GM12891 (cell line): ENCODE results near the gene HDAC1.

Experiments used
- DNase-seq: peaks from one replicate; pipeline ENCODE4 v3.0.0; 2011; ENCODE audit warnings: low spot score; ENCODE audit not compliant: insufficient read length
- FAIRE-seq: peaks from 2 replicates; lab custom pipeline; 2011; peaks lifted over from hg19 to GRCh38; lab: Jason Lieb, UNC
- PAX5 ChIP-seq: IDR thresholded peaks from 2 replicates; pipeline ENCODE4 v1.6.1; 2011; ENCODE audit warnings: low read length, moderate library complexity, mild to moderate bottlenecking; ENCODE audit not compliant: insufficient read depth, severe bottlenecking
- POLR2A ChIP-seq: IDR thresholded peaks from 2 replicates; pipeline ENCODE4 v1.6.1; 2011; ENCODE audit warnings: low read depth, low read length, control low read depth
- POLR2AphosphoS5 ChIP-seq: IDR thresholded peaks from 2 replicates; pipeline ENCODE4 v1.6.1; 2011; ENCODE audit warnings: low read depth, low read length, control low read depth
- POU2F2 ChIP-seq: IDR thresholded peaks from 2 replicates; pipeline ENCODE4 v1.6.1; 2011; ENCODE audit warnings: low read depth, mild to moderate bottlenecking, control low read depth, low read length, moderate library complexity
- SPI1 ChIP-seq: IDR thresholded peaks from 2 replicates; pipeline ENCODE4 v1.6.1; 2011; ENCODE audit warnings: low read depth, low read length, control low read depth
- TAF1 ChIP-seq: IDR thresholded peaks from 2 replicates; pipeline ENCODE4 v1.6.1; 2011; ENCODE audit warnings: low read depth, low read length, control low read depth

Gene HDAC1

DNA sequence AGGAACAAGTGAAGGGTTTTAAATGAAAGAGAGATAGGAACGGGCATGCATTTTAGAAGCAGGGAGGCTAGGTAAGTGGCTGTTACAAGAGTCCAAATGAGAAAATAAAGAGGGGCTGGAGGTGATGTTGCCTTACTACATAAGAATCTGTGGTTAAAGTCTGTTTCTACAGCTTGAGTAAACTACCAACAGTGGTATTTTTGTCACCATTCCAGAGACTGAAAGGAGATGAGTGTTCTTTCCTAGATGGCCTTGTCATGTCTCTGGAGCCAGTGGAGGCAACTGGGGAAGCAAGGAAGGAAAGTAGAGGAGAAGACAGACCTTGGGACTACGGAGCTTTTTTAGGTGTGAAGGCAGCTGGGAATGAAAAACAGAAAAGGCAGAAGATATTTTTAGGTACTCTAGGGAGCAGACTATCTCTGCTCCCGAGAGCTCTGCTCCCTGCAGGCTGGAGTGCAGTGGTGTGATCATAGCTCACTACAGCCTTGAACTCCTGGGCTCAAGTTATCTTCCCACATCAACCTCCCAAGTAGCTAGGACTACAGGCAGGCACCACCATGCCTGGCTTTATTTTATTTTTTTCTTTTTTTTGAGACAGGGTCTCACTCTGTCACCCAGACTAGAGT, 12.2 kb downstream of the HDAC1 start:
- DNase-seq (no peak), FAIRE-seq (no peak)
- TF ChIP-seq POLR2A = no peak
- TF ChIP-seq POU2F2 = no peak
- no peak for TF ChIP-seq SPI1
- TF ChIP-seq POLR2AphosphoS5 = no peak
- TF ChIP-seq PAX5 = no peak
- no peak for TF ChIP-seq TAF1

- TF ChIP-seq POLR2A (no peak), POLR2AphosphoS5 (no peak), SPI1 (no peak), POU2F2 (no peak), TAF1 (no peak), PAX5 (no peak)
- no peak for FAIRE-seq
- no peak for DNase-seq
These were observed 13.4 kb downstream of the HDAC1 start for GRCh38 chr1:32305310-32305709.

GRCh38 chr1:32307324-32307723, 15.4 kb downstream of the HDAC1 start:
- FAIRE-seq (no peak), DNase-seq (no peak)

DNA sequence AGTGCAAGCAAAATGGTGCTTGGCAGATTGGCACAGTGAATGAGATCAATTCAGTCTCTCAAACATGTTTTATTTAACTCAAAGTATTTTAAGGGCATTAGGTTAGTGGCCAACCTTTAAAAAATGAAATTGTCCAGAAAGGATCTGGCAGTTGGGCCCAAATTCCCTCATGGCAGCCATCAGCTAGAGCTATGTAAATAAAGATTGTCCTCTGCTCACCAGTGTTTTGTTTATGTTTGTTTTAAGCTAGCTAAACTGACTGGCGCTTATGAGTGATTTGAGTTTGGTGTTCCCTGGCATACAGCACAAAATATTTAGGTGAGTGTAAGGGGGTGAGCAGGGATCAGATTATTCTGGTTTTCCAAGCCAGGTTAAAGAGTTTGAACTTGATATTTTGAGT, 18.1 kb downstream of the HDAC1 start:
- TF ChIP-seq PAX5 (no peak), POLR2AphosphoS5 (no peak)
- FAIRE-seq = no peak
- no peak for DNase-seq

More at GRCh38 chr1:32307324-32307723, 15.4 kb downstream of the HDAC1 start:
- no peak for TF ChIP-seq POLR2AphosphoS5

- no peak for FAIRE-seq
- no peak for TF ChIP-seq POLR2AphosphoS5
- DNase-seq = no peak
These were observed 20.0 kb downstream of the HDAC1 start for GRCh38 chr1:32311709-32312393.

- FAIRE-seq = no peak
- TF ChIP-seq SPI1 (peak; percentile 65), PAX5 (no peak)
These were observed 25.0 kb downstream of the HDAC1 start for GRCh38 chr1:32316903-32317277.

DNA sequence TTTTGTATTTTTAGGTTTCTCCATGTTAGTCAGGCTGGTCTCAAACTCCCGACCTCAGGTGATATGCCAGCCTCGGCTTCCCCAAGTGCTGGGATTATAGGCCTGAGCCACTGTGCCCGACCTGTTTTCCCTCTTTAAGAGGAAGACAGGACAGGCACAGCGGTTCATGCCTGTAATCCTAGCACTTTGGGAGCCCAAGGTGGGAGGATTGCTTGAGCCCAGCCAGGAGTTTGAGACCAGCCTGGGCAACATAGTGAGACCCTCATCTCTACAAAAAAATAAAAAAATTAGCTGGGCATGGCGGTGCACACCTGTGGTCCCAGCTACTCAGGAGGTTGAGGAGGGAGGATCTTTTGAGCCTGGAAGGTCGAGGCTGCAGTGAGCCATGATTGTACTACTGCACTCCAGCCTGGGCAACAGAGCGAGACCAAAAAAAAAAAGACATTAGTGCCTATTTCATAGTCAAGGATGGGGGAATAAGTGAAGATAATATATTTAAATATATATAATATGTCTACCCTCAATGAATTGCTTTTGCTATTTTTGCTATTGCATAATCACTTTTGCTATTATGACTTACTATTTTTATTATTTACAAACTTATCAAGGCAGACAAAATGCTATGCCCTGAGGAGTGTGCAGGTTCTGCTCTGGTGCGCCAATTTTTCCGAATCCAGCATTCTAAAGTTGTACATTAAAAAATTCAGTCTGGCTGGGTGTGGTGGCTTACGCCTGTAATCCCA, 26.4 kb downstream of the HDAC1 start:
- FAIRE-seq = no peak
- TF ChIP-seq SPI1 = no peak
- TF ChIP-seq POU2F2 = no peak
- no peak for TF ChIP-seq PAX5
- TF ChIP-seq POLR2AphosphoS5 = no peak
- no peak for TF ChIP-seq TAF1
- no peak for TF ChIP-seq POLR2A
- DNase-seq = no peak

More at GRCh38 chr1:32316903-32317277, 25.0 kb downstream of the HDAC1 start:
- no peak for DNase-seq

DNA sequence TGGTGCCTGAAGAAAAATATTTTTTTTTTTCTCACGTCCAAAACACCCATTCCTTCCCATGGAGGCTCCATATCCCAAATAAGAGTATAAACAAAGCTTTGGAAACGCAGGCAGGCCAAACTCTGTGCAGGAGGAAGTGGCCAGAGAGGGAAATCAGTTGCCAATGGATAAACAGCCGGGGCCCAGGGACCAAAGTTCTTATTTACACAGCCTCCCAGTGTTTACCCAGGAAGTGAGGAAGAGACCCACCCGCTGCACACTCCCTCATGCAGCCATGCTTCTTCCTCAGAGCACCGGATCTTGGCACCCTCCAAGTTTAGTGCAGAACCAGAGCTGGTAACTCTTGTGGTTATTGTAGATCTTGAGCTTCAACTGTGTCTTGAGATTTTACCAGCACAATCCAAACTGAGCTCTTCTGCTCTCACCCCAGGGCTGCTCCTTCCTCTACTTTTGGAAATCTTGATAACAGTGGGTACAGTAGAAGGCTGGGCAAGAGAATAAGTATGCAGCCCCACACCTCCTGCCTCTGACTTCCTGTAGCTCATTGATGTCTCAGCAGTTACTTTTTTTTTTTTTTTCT, 29.9 kb downstream of the HDAC1 start:
- FAIRE-seq (peak; percentile 66), DNase-seq (no peak)
- TF ChIP-seq SPI1 (peak; percentile 16; the same call in 1 of the 2 replicates), TAF1 (no peak)

DNA sequence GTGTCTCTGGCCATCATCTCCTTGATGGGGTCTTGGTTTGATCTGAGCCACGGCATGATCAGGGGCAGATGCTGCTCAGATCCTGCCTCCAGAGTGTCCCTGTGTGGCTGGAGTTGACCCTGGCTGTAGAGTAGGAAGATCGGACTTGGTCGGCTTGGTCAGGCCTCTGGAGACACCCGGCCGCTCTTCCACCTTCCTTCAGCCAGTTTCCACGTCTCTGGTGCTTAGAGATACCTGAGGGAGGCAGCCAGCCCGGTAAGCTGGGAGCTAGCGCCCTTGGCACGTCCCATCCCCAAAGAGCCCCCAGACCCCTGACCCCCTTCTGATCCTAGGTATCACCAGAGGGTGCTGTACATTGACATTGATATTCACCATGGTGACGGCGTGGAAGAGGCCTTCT, 35.3 kb downstream of the HDAC1 start:
- no peak for TF ChIP-seq SPI1
- TF ChIP-seq POU2F2 = no peak
- TF ChIP-seq POLR2AphosphoS5 = no peak
- TF ChIP-seq PAX5 = no peak
- TF ChIP-seq TAF1 = no peak
- no peak for TF ChIP-seq POLR2A

GRCh38 chr1:32329931-32330466, 38.1 kb downstream of the HDAC1 start:
- no peak for DNase-seq
- no peak for TF ChIP-seq POLR2AphosphoS5
- TF ChIP-seq PAX5 = no peak
- TF ChIP-seq POLR2A = no peak
- TF ChIP-seq POU2F2 = no peak
- FAIRE-seq = no peak

More for the DNA sequence above, 35.3 kb downstream of the HDAC1 start:
- DNase-seq (no peak), FAIRE-seq (no peak)
